ENCODE data around the gene PLA2G2E.

- TF ChIP-seq POLR2A (IDR thresholded peaks at IDR 0.05), result no peak
- TF ChIP-seq CTCF (IDR thresholded peaks at IDR 0.05), result no peak
These were observed 17.2 kb upstream of the PLA2G2E start for GRCh38 chr1:19940486-19941205.

All from esophagus squamous epithelium (tissue), 4 donors.